ENCODE results near the gene MBD5. TPM values are rescaled to one million over a fixed set of nuclear protein-coding genes. Genes with fewer than 3 reads are reported as not detected.

Gene MBD5
- polyA plus RNA-seq, 3 donors from 2014 or later, result 10.0 to 19.2 (median 14.3) TPM

- Mint-ChIP-seq H3K27ac (no peak overlapping the region), H3K36me3 (no peaks in the 10 kb centered on the region), H3K4me1 (peaks cover 0 to 3% of the 10 kb centered on the region in 2 donors), H3K9me3 (no peaks in the 10 kb centered on the region), H3K4me3 (no peak overlapping the region), H3K27me3 (ENCODE audit: low read depth in 3 of 3) (no peaks in the 10 kb centered on the region)
- no peak for DNase-seq
Observed at GRCh38 chr2:148450531-148450930, 429.6 kb downstream of the MBD5 start.

- Mint-ChIP-seq H3K27me3 (ENCODE audit: low read depth in 3 of 3) (no peaks in the 10 kb centered on the region), H3K27ac (peak overlapping the region in 1 of 6 donors; percentile 6), H3K4me3 (no peak overlapping the region), H3K36me3 (no peaks in the 10 kb centered on the region), H3K4me1 (no peaks in the 10 kb centered on the region), H3K9me3 (no peaks in the 10 kb centered on the region)
- no peak for DNase-seq
Observed at GRCh38 chr2:148451046-148451445, 430.2 kb downstream of the MBD5 start.

- peaks cover 0 to 16% (median 11%) of the 10 kb centered on the region in 3 donors for H3K36me3 Mint-ChIP-seq
- H3K4me3 Mint-ChIP-seq, result no peak overlapping the region
- no peak for DNase-seq
- H3K4me1 Mint-ChIP-seq, result no peaks in the 10 kb centered on the region
- no peak overlapping the region for H3K27ac Mint-ChIP-seq
- H3K27me3 Mint-ChIP-seq (ENCODE audit: low read depth in 3 of 3), result no peaks in the 10 kb centered on the region
- no peaks in the 10 kb centered on the region for H3K9me3 Mint-ChIP-seq
Observed at GRCh38 chr2:148455791-148456190, 434.9 kb downstream of the MBD5 start.

GRCh38 chr2:148458171-148458570 is 437.3 kb downstream of the MBD5 start:
- Mint-ChIP-seq H3K4me3 (no peak overlapping the region), H3K36me3 (peaks cover 0 to 16% (median 11%) of the 10 kb centered on the region in 3 donors), H3K9me3 (no peaks in the 10 kb centered on the region), H3K4me1 (no peaks in the 10 kb centered on the region), H3K27me3 (ENCODE audit: low read depth in 3 of 3) (no peaks in the 10 kb centered on the region), H3K27ac (no peak overlapping the region)
- no peak for DNase-seq

GRCh38 chr2:148459377-148459778 is 438.5 kb downstream of the MBD5 start:
- H3K27ac Mint-ChIP-seq, result no peak overlapping the region
- H3K4me1 Mint-ChIP-seq, result no peaks in the 10 kb centered on the region
- H3K9me3 Mint-ChIP-seq, result no peaks in the 10 kb centered on the region
- no peak for DNase-seq
- H3K27me3 Mint-ChIP-seq (ENCODE audit: low read depth in 3 of 3), result no peaks in the 10 kb centered on the region
- H3K4me3 Mint-ChIP-seq, result no peak overlapping the region
- H3K36me3 Mint-ChIP-seq, result peaks cover 6 to 17% (median 16%) of the 10 kb centered on the region in 3 donors

- Mint-ChIP-seq H3K4me1 (no peaks in the 10 kb centered on the region), H3K36me3 (peaks cover 9 to 30% (median 27%) of the 10 kb centered on the region in 3 donors), H3K27ac (no peak overlapping the region), H3K9me3 (no peaks in the 10 kb centered on the region), H3K27me3 (ENCODE audit: low read depth in 3 of 3) (no peaks in the 10 kb centered on the region), H3K4me3 (no peak overlapping the region)
- DNase-seq, result no peak
Observed at GRCh38 chr2:148461876-148462275, 441.0 kb downstream of the MBD5 start.

- no peaks in the 10 kb centered on the region for H3K9me3 Mint-ChIP-seq
- no peaks in the 10 kb centered on the region for H3K4me1 Mint-ChIP-seq
- peaks cover 0 to 10% (median 5%) of the 10 kb centered on the region in 3 donors for H3K36me3 Mint-ChIP-seq
- no peak overlapping the region for H3K27ac Mint-ChIP-seq
- no peak for DNase-seq
- H3K27me3 Mint-ChIP-seq (ENCODE audit: low read depth in 3 of 3), result no peaks in the 10 kb centered on the region
- no peak overlapping the region for H3K4me3 Mint-ChIP-seq
Observed at GRCh38 chr2:148475626-148476025, 454.7 kb downstream of the MBD5 start.

GRCh38 chr2:148479398-148479797 is 458.5 kb downstream of the MBD5 start:
- no peak overlapping the region for H3K4me3 Mint-ChIP-seq
- H3K27me3 Mint-ChIP-seq (ENCODE audit: low read depth in 3 of 3), result peaks cover 0 to 5% (median 1%) of the 10 kb centered on the region in 3 donors
- H3K27ac Mint-ChIP-seq, result no peak overlapping the region
- no peaks in the 10 kb centered on the region for H3K4me1 Mint-ChIP-seq
- DNase-seq, result no peak
- H3K36me3 Mint-ChIP-seq, result peaks cover 4 to 12% (median 5%) of the 10 kb centered on the region in 3 donors
- no peaks in the 10 kb centered on the region for H3K9me3 Mint-ChIP-seq

GRCh38 chr2:148483665-148484064 is 462.8 kb downstream of the MBD5 start:
- peaks cover 8 to 26% (median 14%) of the 10 kb centered on the region in 3 donors for H3K36me3 Mint-ChIP-seq
- H3K27ac Mint-ChIP-seq, result no peak overlapping the region
- H3K4me1 Mint-ChIP-seq, result no peaks in the 10 kb centered on the region
- no peaks in the 10 kb centered on the region for H3K9me3 Mint-ChIP-seq
- no peak for DNase-seq
- peaks cover 4 to 8% (median 5%) of the 10 kb centered on the region in 3 donors for H3K27me3 Mint-ChIP-seq (ENCODE audit: low read depth in 3 of 3)
- no peak overlapping the region for H3K4me3 Mint-ChIP-seq

- Mint-ChIP-seq H3K9me3 (no peaks in the 10 kb centered on the region), H3K27ac (no peak overlapping the region), H3K4me3 (no peak overlapping the region), H3K4me1 (no peaks in the 10 kb centered on the region), H3K36me3 (peaks cover 8 to 26% (median 14%) of the 10 kb centered on the region in 3 donors), H3K27me3 (ENCODE audit: low read depth in 3 of 3) (peaks cover 4 to 8% (median 5%) of the 10 kb centered on the region in 3 donors)
- DNase-seq, result no peak
Observed at GRCh38 chr2:148484066-148484465, 463.2 kb downstream of the MBD5 start.

GRCh38 chr2:148486655-148487054 is 465.8 kb downstream of the MBD5 start:
- Mint-ChIP-seq H3K27me3 (ENCODE audit: low read depth in 3 of 3) (peaks cover 4 to 8% (median 5%) of the 10 kb centered on the region in 3 donors), H3K36me3 (peaks cover 22 to 40% (median 27%) of the 10 kb centered on the region in 3 donors), H3K4me1 (no peaks in the 10 kb centered on the region), H3K27ac (no peak overlapping the region), H3K9me3 (no peaks in the 10 kb centered on the region), H3K4me3 (no peak overlapping the region)
- DNase-seq, result no peak

- no peaks in the 10 kb centered on the region for H3K4me1 Mint-ChIP-seq
- DNase-seq, result no peak
- peaks cover 22 to 40% (median 28%) of the 10 kb centered on the region in 3 donors for H3K36me3 Mint-ChIP-seq
- H3K4me3 Mint-ChIP-seq, result no peak overlapping the region
- peaks cover 4 to 8% (median 5%) of the 10 kb centered on the region in 3 donors for H3K27me3 Mint-ChIP-seq (ENCODE audit: low read depth in 3 of 3)
- H3K9me3 Mint-ChIP-seq, result no peaks in the 10 kb centered on the region
- no peak overlapping the region for H3K27ac Mint-ChIP-seq
Observed at GRCh38 chr2:148487439-148487838, 466.5 kb downstream of the MBD5 start.

- peaks cover 0 to 6% (median 4%) of the 10 kb centered on the region in 3 donors for H3K27me3 Mint-ChIP-seq (ENCODE audit: low read depth in 3 of 3)
- H3K4me1 Mint-ChIP-seq, result no peaks in the 10 kb centered on the region
- no peak overlapping the region for H3K27ac Mint-ChIP-seq
Observed at GRCh38 chr2:148490840-148491439, 470.0 kb downstream of the MBD5 start.

GRCh38 chr2:148493822-148494563 is 473.1 kb downstream of the MBD5 start:
- Mint-ChIP-seq H3K4me1 (no peaks in the 10 kb centered on the region), H3K36me3 (peaks cover 14 to 21% (median 16%) of the 10 kb centered on the region in 3 donors), H3K27ac (no peak overlapping the region), H3K9me3 (no peaks in the 10 kb centered on the region), H3K27me3 (ENCODE audit: low read depth in 3 of 3) (peaks cover 0 to 3% (median 0%) of the 10 kb centered on the region in 3 donors), H3K4me3 (no peak overlapping the region)
- no peak for DNase-seq

More at GRCh38 chr2:148490840-148491439, 470.0 kb downstream of the MBD5 start:
- DNase-seq, result no peak
- H3K36me3 Mint-ChIP-seq, result peaks cover 18 to 30% (median 25%) of the 10 kb centered on the region in 3 donors
- H3K4me3 Mint-ChIP-seq, result no peak overlapping the region
- no peaks in the 10 kb centered on the region for H3K9me3 Mint-ChIP-seq

Data from immature natural killer cell (primary cell).